WERI-Rb-1 (cell line): ENCODE measurements around the gene C16orf87.

ENCODE experiments used
- DNase-seq: peaks from one replicate; pipeline ENCODE4 v3.0.0-alpha.2; 2020
- H3K27ac ChIP-seq: fragments of 250-450 bp; sonication (Bioruptor Pico); 2 replicates; pipeline ENCODE4 v1.5.1; 2020; ENCODE audit warnings: mild to moderate bottlenecking, moderate library complexity
- H3K27me3 ChIP-seq: fragments of 250-450 bp; sonication (Bioruptor Pico); 2 replicates; pipeline ENCODE4 v1.5.1; 2021; ENCODE audit warnings: mild to moderate bottlenecking, low read depth, moderate library complexity; ENCODE audit not compliant: insufficient read depth, severe bottlenecking
- H3K36me3 ChIP-seq: fragments of 250-450 bp; sonication (Bioruptor Pico); 2 replicates; pipeline ENCODE4 v1.5.1; 2020; ENCODE audit warnings: mild to moderate bottlenecking, moderate library complexity
- H3K4me3 ChIP-seq: 2 replicates; pipeline ENCODE4 v1.5.1; 2011; ENCODE audit warnings: low read depth, mild to moderate bottlenecking, control low read depth, low read length
- H3K9me3 ChIP-seq: fragments of 250-450 bp; sonication (Bioruptor Pico); 2 replicates; pipeline ENCODE4 v1.5.1; 2021; ENCODE audit warnings: mild to moderate bottlenecking, moderate library complexity; ENCODE audit not compliant: severe bottlenecking
- TF ChIP-seq, protein P1 (sequence below): IDR thresholded peaks from 2 replicates; pipeline ENCODE4 v1.5.1; 2011; ENCODE audit warnings: low read depth, mild to moderate bottlenecking, control low read depth, inconsistent platforms, low read length

Gene C16orf87

DNA sequence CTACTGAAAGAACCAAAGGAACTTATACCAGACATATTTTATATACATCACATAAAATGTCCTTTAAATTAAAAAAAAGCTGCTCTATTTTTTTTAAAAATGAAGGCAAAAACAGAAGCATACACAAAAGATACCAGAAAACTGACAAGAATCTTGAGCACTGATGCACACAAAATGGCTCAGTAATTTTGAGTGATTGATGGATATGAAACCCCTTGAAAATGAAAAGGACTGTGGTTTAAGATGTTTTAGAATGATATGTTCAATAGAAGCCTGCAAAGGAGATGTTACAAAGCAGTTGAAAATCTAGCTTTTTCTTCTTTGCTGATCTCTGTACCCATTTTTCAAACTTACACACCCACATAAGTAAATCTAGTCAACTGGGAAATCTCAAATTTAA lies 2.7 kb downstream of the C16orf87 start:
- TF ChIP-seq, protein P1, sequence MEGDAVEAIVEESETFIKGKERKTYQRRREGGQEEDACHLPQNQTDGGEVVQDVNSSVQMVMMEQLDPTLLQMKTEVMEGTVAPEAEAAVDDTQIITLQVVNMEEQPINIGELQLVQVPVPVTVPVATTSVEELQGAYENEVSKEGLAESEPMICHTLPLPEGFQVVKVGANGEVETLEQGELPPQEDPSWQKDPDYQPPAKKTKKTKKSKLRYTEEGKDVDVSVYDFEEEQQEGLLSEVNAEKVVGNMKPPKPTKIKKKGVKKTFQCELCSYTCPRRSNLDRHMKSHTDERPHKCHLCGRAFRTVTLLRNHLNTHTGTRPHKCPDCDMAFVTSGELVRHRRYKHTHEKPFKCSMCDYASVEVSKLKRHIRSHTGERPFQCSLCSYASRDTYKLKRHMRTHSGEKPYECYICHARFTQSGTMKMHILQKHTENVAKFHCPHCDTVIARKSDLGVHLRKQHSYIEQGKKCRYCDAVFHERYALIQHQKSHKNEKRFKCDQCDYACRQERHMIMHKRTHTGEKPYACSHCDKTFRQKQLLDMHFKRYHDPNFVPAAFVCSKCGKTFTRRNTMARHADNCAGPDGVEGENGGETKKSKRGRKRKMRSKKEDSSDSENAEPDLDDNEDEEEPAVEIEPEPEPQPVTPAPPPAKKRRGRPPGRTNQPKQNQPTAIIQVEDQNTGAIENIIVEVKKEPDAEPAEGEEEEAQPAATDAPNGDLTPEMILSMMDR = no peak

DNA sequence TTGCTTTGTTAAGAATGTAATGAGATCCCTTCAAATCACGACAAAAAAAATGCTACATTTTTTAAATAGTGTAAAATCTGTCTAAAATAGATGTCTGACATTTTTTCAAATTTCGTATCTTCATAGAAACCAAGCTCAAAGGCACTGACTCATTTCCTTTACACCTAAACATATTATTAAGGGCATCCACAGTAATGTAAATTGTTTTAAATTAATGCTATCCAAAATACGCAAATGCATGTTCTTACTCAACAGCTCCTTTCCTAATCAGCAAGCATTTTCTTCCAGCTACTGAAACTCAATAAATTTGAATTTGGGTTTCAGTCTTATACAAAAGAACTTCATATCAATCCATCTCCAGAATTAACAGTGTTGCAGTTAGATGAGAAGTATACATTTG lies 4.3 kb downstream of the C16orf87 start:
- no peak overlapping the region for H3K27ac ChIP-seq
- peaks cover 9% of the 10 kb centered on the region for H3K36me3 ChIP-seq
- no peaks in the 10 kb centered on the region for H3K27me3 ChIP-seq
- DNase-seq = no peak
- no peaks in the 10 kb centered on the region for H3K9me3 ChIP-seq
- no peak overlapping the region for H3K4me3 ChIP-seq
- TF ChIP-seq, protein P1 = no peak

More for the DNA sequence above, 2.7 kb downstream of the C16orf87 start:
- no peak for DNase-seq
- no peak overlapping the region for H3K27ac ChIP-seq
- H3K9me3 ChIP-seq = no peaks in the 10 kb centered on the region
- H3K4me3 ChIP-seq = no peak overlapping the region
- H3K36me3 ChIP-seq = peaks cover 7% of the 10 kb centered on the region
- H3K27me3 ChIP-seq = no peaks in the 10 kb centered on the region

DNA sequence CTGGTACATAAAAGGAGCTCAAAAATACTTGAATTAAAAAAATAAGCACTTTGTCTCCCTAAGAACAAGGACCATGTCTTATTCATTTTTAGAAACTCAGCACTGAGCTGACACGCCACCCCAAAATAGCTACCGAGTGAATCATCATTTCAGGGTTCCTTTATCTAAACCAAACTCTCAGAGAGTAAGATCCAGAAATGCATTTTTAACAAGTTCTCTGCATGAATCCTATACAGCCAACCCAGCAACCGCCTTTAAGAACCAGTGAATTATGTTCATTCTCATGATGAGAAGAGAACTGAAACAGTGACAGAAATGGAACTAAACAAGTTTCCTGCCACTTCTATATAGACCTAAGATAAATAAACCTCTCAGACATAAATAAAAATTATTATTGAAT lies 8.7 kb downstream of the C16orf87 start:
- Histone ChIP-seq H3K36me3 (peaks cover 8% of the 10 kb centered on the region), H3K27ac (no peak overlapping the region), H3K9me3 (no peaks in the 10 kb centered on the region), H3K4me3 (no peak overlapping the region), H3K27me3 (no peaks in the 10 kb centered on the region)
- TF ChIP-seq, protein P1 = no peak
- no peak for DNase-seq

DNA sequence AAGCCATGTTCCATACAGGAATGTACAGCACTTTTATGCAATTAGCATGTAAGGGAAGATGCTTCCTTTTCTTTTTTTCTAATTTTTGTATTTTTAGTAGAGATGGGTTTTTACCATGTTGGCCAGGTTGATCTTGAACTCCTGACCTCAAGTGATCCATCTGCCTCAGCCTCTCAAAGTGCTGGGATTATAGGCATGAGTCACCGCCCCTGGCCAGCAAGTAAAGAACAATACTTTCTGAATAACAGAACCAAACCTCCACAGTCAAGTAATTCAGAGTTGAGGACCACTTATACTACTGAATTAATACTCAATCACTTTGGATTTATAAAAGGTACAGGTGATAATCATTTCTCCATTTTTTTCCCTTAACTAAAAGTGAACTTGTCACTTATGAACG lies 13.0 kb downstream of the C16orf87 start:
- DNase-seq = no peak
- Histone ChIP-seq H3K27me3 (no peaks in the 10 kb centered on the region), H3K36me3 (peaks cover 6% of the 10 kb centered on the region), H3K9me3 (no peaks in the 10 kb centered on the region), H3K27ac (no peak overlapping the region), H3K4me3 (no peak overlapping the region)
- TF ChIP-seq, protein P1 = no peak

DNA sequence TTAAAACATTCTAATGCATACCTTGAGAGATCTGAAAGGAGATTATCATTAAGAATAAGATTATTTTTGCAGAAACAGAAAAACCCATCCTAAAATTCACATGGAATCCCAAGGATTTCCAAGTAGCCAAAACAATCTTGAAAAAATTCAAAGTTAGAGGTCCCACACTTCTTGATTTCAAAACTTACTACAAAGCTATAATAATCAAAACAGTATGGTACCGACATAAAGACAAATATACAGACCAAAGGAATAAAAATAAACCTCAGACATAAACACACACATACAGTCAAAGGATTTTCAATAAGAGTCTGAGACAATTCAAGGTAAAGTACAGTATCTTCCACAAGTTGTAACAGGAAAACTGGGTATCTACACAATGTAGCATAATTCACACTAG lies 16.2 kb downstream of the C16orf87 start:
- no peak for DNase-seq
- Histone ChIP-seq H3K27me3 (no peaks in the 10 kb centered on the region), H3K36me3 (peaks cover 3% of the 10 kb centered on the region), H3K9me3 (no peaks in the 10 kb centered on the region), H3K27ac (no peak overlapping the region), H3K4me3 (no peak overlapping the region)
- TF ChIP-seq, protein P1 = no peak

DNA sequence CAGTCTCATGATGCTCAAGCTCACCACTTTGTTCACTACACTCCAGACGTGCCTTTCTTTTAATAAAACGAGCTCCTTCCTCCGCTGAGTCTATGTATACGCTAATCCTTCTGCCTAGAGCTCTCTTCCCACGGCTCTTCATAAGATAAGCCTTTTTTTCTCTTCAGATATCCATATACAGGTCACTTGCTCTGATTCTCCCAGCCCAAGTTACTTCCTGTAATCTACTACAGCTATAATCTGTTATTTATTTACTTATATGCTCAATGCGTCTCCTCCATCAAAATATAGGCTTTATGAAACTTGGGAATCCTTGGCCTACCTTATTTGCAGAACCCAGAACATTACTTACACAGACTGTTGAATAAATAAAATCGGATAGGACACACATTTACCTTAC lies 17.4 kb downstream of the C16orf87 start:
- H3K27me3 ChIP-seq = no peaks in the 10 kb centered on the region
- DNase-seq = no peak
- no peaks in the 10 kb centered on the region; the same call in none of the 2 replicates for H3K36me3 ChIP-seq
- no peaks in the 10 kb centered on the region for H3K9me3 ChIP-seq
- no peak overlapping the region for H3K27ac ChIP-seq
- TF ChIP-seq, protein P1 = no peak
- H3K4me3 ChIP-seq = no peak overlapping the region
